ENCODE measurements around the gene BBOX1.

The BBOX1 gene

DNA sequence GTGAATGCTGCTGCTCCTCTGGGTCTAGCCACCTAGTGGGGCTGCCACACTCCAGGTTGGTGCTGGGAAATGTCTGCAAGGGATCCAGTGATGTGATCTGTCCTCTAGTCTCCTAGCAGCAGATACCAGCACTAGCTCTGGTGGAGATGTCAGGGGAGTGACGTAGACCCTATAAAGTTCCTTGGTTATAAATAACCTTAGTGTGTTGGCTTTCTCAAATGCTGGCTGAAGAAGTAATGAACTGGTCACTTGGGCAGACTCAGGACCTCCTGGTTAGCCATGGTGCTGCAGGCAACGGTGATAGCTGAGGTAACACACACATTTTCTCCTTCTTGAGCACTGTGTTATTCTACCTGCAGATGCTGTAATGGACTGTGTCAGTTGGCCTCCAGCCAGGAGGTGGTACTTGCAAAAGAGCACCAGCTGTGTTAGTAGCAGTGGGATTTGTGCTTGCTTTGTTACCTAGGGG is 35.5 kb downstream of the BBOX1 start:
- DNase-seq (ENCODE audit: low read depth) = peak; percentile 31
- TF ChIP-seq, protein P1, sequence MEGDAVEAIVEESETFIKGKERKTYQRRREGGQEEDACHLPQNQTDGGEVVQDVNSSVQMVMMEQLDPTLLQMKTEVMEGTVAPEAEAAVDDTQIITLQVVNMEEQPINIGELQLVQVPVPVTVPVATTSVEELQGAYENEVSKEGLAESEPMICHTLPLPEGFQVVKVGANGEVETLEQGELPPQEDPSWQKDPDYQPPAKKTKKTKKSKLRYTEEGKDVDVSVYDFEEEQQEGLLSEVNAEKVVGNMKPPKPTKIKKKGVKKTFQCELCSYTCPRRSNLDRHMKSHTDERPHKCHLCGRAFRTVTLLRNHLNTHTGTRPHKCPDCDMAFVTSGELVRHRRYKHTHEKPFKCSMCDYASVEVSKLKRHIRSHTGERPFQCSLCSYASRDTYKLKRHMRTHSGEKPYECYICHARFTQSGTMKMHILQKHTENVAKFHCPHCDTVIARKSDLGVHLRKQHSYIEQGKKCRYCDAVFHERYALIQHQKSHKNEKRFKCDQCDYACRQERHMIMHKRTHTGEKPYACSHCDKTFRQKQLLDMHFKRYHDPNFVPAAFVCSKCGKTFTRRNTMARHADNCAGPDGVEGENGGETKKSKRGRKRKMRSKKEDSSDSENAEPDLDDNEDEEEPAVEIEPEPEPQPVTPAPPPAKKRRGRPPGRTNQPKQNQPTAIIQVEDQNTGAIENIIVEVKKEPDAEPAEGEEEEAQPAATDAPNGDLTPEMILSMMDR (IDR thresholded peaks at IDR 0.05; ENCODE audit: control insufficient read depth, insufficient read depth, low read depth, low read length, missing control alignments) = no peak
- H3K4me3 ChIP-seq (ENCODE audit: control insufficient read depth, low read depth, low read length) = no peak overlapping the region

DNA sequence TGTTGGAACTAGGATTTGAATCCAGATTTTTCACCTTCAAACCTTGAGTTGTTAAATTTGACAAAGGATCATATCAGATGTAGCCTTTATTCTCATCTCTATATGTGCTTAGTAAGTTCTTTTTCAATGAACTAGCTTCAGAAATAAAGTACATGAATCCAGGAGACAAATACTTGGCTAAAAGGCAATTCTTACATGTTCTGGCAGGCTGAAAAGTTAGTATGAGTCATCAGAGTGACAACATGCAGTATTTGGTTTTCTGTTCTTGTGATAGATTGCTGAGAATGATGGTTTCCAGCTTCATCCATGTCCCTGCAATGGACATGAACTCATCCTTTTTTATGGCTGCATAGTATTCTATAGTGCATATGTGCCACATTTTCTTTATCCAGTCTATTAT is 40.4 kb downstream of the BBOX1 start:
- no peak overlapping the region for H3K4me3 ChIP-seq (ENCODE audit: control insufficient read depth, low read depth, low read length)
- DNase-seq (ENCODE audit: low read depth) = no peak
- TF ChIP-seq, protein P1 (IDR thresholded peaks at IDR 0.05; ENCODE audit: control insufficient read depth, insufficient read depth, low read depth, low read length, missing control alignments) = no peak

- DNase-seq (ENCODE audit: low read depth) = no peak
- H3K4me3 ChIP-seq (ENCODE audit: control insufficient read depth, low read depth, low read length) = no peak overlapping the region
- TF ChIP-seq, protein P1 (IDR thresholded peaks at IDR 0.05; ENCODE audit: control insufficient read depth, insufficient read depth, low read depth, low read length, missing control alignments) = no peak
These were observed 42.6 kb downstream of the BBOX1 start for GRCh38 chr11:27083241-27083640.

- no peak for DNase-seq (ENCODE audit: low read depth)
- H3K4me3 ChIP-seq (ENCODE audit: control insufficient read depth, low read depth, low read length) = no peak overlapping the region
- TF ChIP-seq, protein P1 (IDR thresholded peaks at IDR 0.05; ENCODE audit: control insufficient read depth, insufficient read depth, low read depth, low read length, missing control alignments) = no peak
These were observed 43.2 kb downstream of the BBOX1 start for GRCh38 chr11:27083782-27084181.

DNA sequence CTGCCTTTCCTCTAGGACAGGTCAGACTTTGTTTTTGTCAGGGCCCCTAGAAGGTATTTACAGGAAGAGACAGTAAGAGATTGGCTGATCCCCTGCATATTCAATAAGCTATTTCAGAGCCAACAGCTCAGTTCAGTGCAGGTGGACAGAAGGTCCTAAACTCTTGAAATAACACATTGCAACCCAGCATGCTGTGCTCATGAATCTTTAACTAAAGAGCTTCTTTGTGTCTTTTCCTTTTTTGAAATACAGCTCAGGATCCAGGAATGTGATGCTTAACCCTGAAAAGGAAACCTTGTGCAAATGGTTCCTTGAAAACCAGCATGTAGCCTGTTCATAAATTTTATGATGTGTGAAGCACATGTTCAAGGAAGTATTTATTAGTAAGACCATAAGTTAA is 43.9 kb downstream of the BBOX1 start:
- TF ChIP-seq, protein P1 (IDR thresholded peaks at IDR 0.05; ENCODE audit: control insufficient read depth, insufficient read depth, low read depth, low read length, missing control alignments) = no peak
- peak; percentile 7 for DNase-seq (ENCODE audit: low read depth)
- H3K4me3 ChIP-seq (ENCODE audit: control insufficient read depth, low read depth, low read length) = no peak overlapping the region

DNA sequence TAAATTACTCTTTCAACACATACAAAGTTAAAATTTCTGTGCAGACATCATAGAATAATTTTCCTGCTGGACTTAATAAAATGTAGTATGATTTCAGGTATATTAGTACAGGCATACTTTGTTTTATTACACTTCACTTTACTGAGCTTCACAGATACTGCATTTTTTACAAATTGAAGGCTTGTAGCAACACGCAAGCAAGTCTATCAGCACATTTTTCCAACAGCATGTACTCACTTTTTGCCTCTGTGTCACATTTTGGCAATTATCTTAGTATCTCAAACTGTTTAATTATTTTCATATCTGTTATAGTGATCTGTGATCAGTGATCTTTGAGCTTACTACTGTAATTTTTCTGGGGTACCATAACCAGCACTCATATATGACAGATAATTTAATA is 44.5 kb downstream of the BBOX1 start:
- DNase-seq (ENCODE audit: low read depth) = no peak
- TF ChIP-seq, protein P1 (IDR thresholded peaks at IDR 0.05; ENCODE audit: control insufficient read depth, insufficient read depth, low read depth, low read length, missing control alignments) = no peak
- no peak overlapping the region for H3K4me3 ChIP-seq (ENCODE audit: control insufficient read depth, low read depth, low read length)

- no peak overlapping the region for H3K4me3 ChIP-seq (ENCODE audit: control insufficient read depth, low read depth, low read length)
- DNase-seq (ENCODE audit: low read depth) = no peak
- TF ChIP-seq, protein P1 (IDR thresholded peaks at IDR 0.05; ENCODE audit: control insufficient read depth, insufficient read depth, low read depth, low read length, missing control alignments) = no peak
These were observed 45.0 kb downstream of the BBOX1 start for GRCh38 chr11:27085605-27086004.
